ENCODE measurements around the gene CLCF1. TPM values are rescaled to one million over a fixed set of nuclear protein-coding genes. Genes with fewer than 3 reads are reported as not detected.

CLCF1 gene
- total and polyA plus RNA-seq, 10 of the 15 experiments (the other 5 are each of a cell fraction or from before 2014, with no cell fraction given): 0.16 to 2.1 (median 0.63) TPM; not detected in 1

DNA sequence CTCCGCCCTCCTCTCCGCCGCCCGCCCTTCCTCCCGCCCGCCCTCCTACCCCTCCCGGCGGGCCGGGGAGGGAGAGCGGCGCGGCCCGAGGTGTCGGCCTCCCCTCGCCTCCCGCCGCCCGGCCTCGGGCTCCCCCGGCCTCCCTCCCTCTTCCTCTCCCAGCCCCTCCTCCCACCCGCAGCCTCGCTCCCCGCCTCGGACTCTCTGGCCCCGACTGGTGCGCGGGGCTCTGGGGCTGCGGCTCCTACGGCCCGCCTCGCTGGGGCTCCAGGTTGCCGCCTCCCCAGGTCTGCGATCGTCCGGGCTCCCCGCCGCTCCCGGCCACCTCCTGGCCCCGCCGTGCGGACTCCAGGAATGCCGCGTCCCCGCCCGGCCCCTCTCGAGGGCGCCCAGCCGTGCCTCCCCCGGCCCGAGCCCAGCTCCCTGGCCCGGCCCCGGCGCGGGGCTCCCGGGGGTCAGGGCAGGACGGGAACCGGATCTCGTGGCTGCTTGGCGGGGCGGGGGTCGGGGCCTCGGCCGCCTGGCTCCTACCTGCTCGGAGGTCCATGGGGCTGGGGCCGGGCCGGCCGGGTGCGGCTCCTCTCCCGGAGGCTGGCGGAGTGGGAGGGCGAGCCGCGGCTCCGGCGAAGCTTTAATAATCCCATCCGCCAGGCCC lies at the start of gene CLCF1 (continued):
- TF ChIP-seq, protein P1, sequence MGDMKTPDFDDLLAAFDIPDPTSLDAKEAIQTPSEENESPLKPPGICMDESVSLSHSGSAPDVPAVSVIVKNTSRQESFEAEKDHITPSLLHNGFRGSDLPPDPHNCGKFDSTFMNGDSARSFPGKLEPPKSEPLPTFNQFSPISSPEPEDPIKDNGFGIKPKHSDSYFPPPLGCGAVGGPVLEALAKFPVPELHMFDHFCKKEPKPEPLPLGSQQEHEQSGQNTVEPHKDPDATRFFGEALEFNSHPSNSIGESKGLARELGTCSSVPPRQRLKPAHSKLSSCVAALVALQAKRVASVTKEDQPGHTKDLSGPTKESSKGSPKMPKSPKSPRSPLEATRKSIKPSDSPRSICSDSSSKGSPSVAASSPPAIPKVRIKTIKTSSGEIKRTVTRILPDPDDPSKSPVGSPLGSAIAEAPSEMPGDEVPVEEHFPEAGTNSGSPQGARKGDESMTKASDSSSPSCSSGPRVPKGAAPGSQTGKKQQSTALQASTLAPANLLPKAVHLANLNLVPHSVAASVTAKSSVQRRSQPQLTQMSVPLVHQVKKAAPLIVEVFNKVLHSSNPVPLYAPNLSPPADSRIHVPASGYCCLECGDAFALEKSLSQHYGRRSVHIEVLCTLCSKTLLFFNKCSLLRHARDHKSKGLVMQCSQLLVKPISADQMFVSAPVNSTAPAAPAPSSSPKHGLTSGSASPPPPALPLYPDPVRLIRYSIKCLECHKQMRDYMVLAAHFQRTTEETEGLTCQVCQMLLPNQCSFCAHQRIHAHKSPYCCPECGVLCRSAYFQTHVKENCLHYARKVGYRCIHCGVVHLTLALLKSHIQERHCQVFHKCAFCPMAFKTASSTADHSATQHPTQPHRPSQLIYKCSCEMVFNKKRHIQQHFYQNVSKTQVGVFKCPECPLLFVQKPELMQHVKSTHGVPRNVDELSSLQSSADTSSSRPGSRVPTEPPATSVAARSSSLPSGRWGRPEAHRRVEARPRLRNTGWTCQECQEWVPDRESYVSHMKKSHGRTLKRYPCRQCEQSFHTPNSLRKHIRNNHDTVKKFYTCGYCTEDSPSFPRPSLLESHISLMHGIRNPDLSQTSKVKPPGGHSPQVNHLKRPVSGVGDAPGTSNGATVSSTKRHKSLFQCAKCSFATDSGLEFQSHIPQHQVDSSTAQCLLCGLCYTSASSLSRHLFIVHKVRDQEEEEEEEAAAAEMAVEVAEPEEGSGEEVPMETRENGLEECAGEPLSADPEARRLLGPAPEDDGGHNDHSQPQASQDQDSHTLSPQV (IDR thresholded peaks at IDR 0.05): no peak
- TF ChIP-seq SRF (IDR thresholded peaks at IDR 0.05; ENCODE audit: low read depth in 2 of 2, low read length in 2 of 2) (no peak), POLR2AphosphoS2 (IDR thresholded peaks at IDR 0.05; ENCODE audit: low read depth, low read length) (no peak), POU2F2 (IDR thresholded peaks at IDR 0.05; ENCODE audit: borderline replicate concordance, low read depth, low read length) (no peak), RB1 (IDR thresholded peaks at IDR 0.05; ENCODE audit: borderline replicate concordance) (no peak), IRF4 (IDR thresholded peaks at IDR 0.05; ENCODE audit: low read depth, low read length) (no peak), BACH1 (IDR thresholded peaks at IDR 0.05; ENCODE audit: borderline replicate concordance) (peak; percentile 55; the same call in 1 of the 2 replicates), RAD51 (IDR thresholded peaks at IDR 0.05) (no peak), FOXM1 (IDR thresholded peaks at IDR 0.05; ENCODE audit: low read depth, low read length) (no peak), GATAD2B (conservative IDR thresholded peaks at IDR 0.05; ENCODE audit: low read depth) (peak; percentile 32), HDGF (IDR thresholded peaks at IDR 0.05) (no peak), NR2C2 (IDR thresholded peaks at IDR 0.05; ENCODE audit: borderline replicate concordance, control insufficient read depth, insufficient read length, low read depth) (no peak), MTA3 (IDR thresholded peaks at IDR 0.05; ENCODE audit: borderline replicate concordance, low read length) (no peak), SREBF1 (IDR thresholded peaks at IDR 0.05; ENCODE audit: low read length) (no peak), PAX5 (IDR thresholded peaks at IDR 0.05; ENCODE audit: borderline replicate concordance, low read depth, low read length) (no peak), NFXL1 (IDR thresholded peaks at IDR 0.05; ENCODE audit: borderline replicate concordance) (0 out of 2 replicates have a peak, but pooled peaks have one; percentile 31), HDAC2 (IDR thresholded peaks at IDR 0.05) (no peak), NBN (IDR thresholded peaks at IDR 0.05) (no peak), DPF2 (IDR thresholded peaks at IDR 0.05) (peak; percentile 29; the same call in 1 of the 2 replicates)
- TF ChIP-seq, protein P2, sequence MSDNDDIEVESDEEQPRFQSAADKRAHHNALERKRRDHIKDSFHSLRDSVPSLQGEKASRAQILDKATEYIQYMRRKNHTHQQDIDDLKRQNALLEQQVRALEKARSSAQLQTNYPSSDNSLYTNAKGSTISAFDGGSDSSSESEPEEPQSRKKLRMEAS (IDR thresholded peaks at IDR 0.05; ENCODE audit: low read depth, low read length): no peak
- TF ChIP-seq, protein P3, sequence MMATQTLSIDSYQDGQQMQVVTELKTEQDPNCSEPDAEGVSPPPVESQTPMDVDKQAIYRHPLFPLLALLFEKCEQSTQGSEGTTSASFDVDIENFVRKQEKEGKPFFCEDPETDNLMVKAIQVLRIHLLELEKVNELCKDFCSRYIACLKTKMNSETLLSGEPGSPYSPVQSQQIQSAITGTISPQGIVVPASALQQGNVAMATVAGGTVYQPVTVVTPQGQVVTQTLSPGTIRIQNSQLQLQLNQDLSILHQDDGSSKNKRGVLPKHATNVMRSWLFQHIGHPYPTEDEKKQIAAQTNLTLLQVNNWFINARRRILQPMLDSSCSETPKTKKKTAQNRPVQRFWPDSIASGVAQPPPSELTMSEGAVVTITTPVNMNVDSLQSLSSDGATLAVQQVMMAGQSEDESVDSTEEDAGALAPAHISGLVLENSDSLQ (IDR thresholded peaks at IDR 0.05): no peak
- TF ChIP-seq, protein P4, sequence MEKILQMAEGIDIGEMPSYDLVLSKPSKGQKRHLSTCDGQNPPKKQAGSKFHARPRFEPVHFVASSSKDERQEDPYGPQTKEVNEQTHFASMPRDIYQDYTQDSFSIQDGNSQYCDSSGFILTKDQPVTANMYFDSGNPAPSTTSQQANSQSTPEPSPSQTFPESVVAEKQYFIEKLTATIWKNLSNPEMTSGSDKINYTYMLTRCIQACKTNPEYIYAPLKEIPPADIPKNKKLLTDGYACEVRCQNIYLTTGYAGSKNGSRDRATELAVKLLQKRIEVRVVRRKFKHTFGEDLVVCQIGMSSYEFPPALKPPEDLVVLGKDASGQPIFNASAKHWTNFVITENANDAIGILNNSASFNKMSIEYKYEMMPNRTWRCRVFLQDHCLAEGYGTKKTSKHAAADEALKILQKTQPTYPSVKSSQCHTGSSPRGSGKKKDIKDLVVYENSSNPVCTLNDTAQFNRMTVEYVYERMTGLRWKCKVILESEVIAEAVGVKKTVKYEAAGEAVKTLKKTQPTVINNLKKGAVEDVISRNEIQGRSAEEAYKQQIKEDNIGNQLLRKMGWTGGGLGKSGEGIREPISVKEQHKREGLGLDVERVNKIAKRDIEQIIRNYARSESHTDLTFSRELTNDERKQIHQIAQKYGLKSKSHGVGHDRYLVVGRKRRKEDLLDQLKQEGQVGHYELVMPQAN (conservative IDR thresholded peaks at IDR 0.05): 0 out of 2 replicates have a peak, but pooled peaks have one; percentile 30
- TF ChIP-seq, protein P5, sequence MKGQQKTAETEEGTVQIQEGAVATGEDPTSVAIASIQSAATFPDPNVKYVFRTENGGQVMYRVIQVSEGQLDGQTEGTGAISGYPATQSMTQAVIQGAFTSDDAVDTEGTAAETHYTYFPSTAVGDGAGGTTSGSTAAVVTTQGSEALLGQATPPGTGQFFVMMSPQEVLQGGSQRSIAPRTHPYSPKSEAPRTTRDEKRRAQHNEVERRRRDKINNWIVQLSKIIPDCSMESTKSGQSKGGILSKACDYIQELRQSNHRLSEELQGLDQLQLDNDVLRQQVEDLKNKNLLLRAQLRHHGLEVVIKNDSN (IDR thresholded peaks at IDR 0.05; ENCODE audit: borderline replicate concordance, extremely low read length, insufficient read depth, low read depth, low read length): no peak
